ENCODE measurements around the gene ZYX. TPM values are rescaled to one million over a fixed set of nuclear protein-coding genes. Genes with fewer than 3 reads are reported as not detected.
A peak's percentile ranks its signal among the peaks of the same experiment; 100 is the strongest.

Gene ZYX
- total and polyA plus RNA-seq, 9 of the 15 experiments (the other 6 are each of a cell fraction or from before 2014, with no cell fraction given) = 1.8 to 130 (median 15.7) TPM

- peak; percentile 94 for TF ChIP-seq CREB5 (CRISPR knock-in tag; IDR thresholded peaks at IDR 0.05)
- TF ChIP-seq MEF2A (IDR thresholded peaks at IDR 0.05; ENCODE audit: control insufficient read depth, low read depth, low read length) = no peak
- no peak for TF ChIP-seq USF1 (CRISPR knock-in tag; IDR thresholded peaks at IDR 0.05)
- TF ChIP-seq TEAD2 (tag; IDR thresholded peaks at IDR 0.05) = peak; percentile 89
- peak; percentile 80; the same call in 1 of the 2 replicates for TF ChIP-seq NFXL1 (CRISPR knock-in tag; IDR thresholded peaks at IDR 0.05)
- no peak for TF ChIP-seq GTF2F1 (IDR thresholded peaks at IDR 0.05; ENCODE audit: low read depth, low read length)
- TF ChIP-seq TAF7 (tag; IDR thresholded peaks at IDR 0.05) = peak; percentile 88
- peak; percentile 99 for TF ChIP-seq RREB1 (CRISPR knock-in tag; IDR thresholded peaks at IDR 0.05)
- TF ChIP-seq HDAC3 (IDR thresholded peaks at IDR 0.05; ENCODE audit: borderline replicate concordance, partially characterized antibody) = no peak
- TF ChIP-seq PCBP1 (IDR thresholded peaks at IDR 0.05; ENCODE audit: low read depth, low read length, poor library complexity, severe bottlenecking) = no peak
- TF ChIP-seq MBD2 (IDR thresholded peaks at IDR 0.05; ENCODE audit: borderline replicate concordance, low read depth) = no peak
- peak; percentile 86 for TF ChIP-seq ZKSCAN3 (CRISPR knock-in tag; IDR thresholded peaks at IDR 0.05)
- TF ChIP-seq ZNF780A (CRISPR knock-in tag; IDR thresholded peaks at IDR 0.05) = peak; percentile 92
- TF ChIP-seq RFX5 (IDR thresholded peaks at IDR 0.05; ENCODE audit: low read depth, low read length) = no peak
- peak; percentile 98 for TF ChIP-seq PATZ1 (CRISPR knock-in tag; IDR thresholded peaks at IDR 0.05; ENCODE audit: borderline replicate concordance)
Observed at GRCh38 chr7:143369678-143370651, 11.2 kb upstream of the ZYX start (continued).

Data from K562 (cell line).